ENCODE results near the gene CRY2. TPM values are rescaled to one million over a fixed set of nuclear protein-coding genes. Genes with fewer than 3 reads are reported as not detected.

The CRY2 gene
- total and polyA plus RNA-seq, 2 of the 8 experiments (the other 6 are each of a cell fraction or from before 2014, with no cell fraction given), result 8.0 to 9.4 TPM

GRCh38 chr11:45857961-45858474 lies 10.7 kb downstream of the CRY2 start:
- Histone ChIP-seq H2AK5ac (ENCODE audit: low read depth, low read length) (no peak overlapping the region), H4K91ac (replicated peaks; ENCODE audit: insufficient read length, low read length) (no peak overlapping the region), H3K23ac (ENCODE audit: insufficient read length) (no peak overlapping the region), H2AFZ (ENCODE audit: low read length) (no peak overlapping the region), H3K18ac (ENCODE audit: extremely low read depth, low read length) (peak overlapping the region; percentile 62), H3K9me3 (ENCODE audit: insufficient read depth in 2 of 2, low read depth in 1 of 2, low read length in 1 of 2) (no peaks in the 10 kb centered on the region), H2BK5ac (ENCODE audit: low read depth, low read length) (0 out of 2 replicates have a peak overlapping the region, but pooled peaks have one; percentile 2), H4K5ac (ENCODE audit: insufficient read length, low read depth, low read length) (no peak overlapping the region), H3K14ac (ENCODE audit: insufficient read length) (no peak overlapping the region), H3K9ac (replicated peaks in 1 of 4; ENCODE audit: extremely low read depth in 1 of 4, low read depth in 3 of 4, low read length in 3 of 4) (no peak overlapping the region; a peak in 1 of 7 replicates), H3K23me2 (ENCODE audit: low read depth, low read length) (no peaks in the 10 kb centered on the region), H3K4me3 (ENCODE audit: extremely low read depth in 1 of 4, insufficient read depth in 2 of 4, low read depth in 3 of 4, low read length in 4 of 4) (no peak overlapping the region), H2BK20ac (ENCODE audit: low read length) (no peak overlapping the region), H3K79me1 (ENCODE audit: low read depth, low read length) (peaks cover 2% of the 10 kb centered on the region; the same call in 1 of the 2 replicates), H3K27ac (ENCODE audit: low read depth, low read length) (peak overlapping the region; percentile 45; the same call in 1 of the 2 replicates), H3K36me3 (ENCODE audit: control insufficient read depth in 2 of 4, insufficient read depth in 4 of 4, low read length in 3 of 4) (peaks cover 3 to 21% (median 8%) of the 10 kb centered on the region in 4 experiments; a peak in 4 of 8 replicates), H2BK12ac (ENCODE audit: low read depth, low read length) (no peak overlapping the region), H2BK15ac (ENCODE audit: low read length) (0 out of 2 replicates have a peak overlapping the region, but pooled peaks have one; percentile 83), H3K4me1 (replicated peaks in 1 of 4; ENCODE audit: control insufficient read depth in 3 of 4, insufficient read depth in 4 of 4, low read length in 3 of 4) (peaks cover 14 to 37% (median 22%) of the 10 kb centered on the region in 4 experiments), H3K79me2 (ENCODE audit: control insufficient read depth in 1 of 2, insufficient read depth in 2 of 2, low read length in 2 of 2) (no peaks in the 10 kb centered on the region), H3K56ac (replicated peaks; ENCODE audit: insufficient read length, low read depth, low read length) (no peak overlapping the region), H3K27me3 (replicated peaks in 1 of 4; ENCODE audit: control insufficient read depth in 3 of 4, extremely low read depth in 1 of 4, insufficient read depth in 3 of 4, low read length in 3 of 4) (no peaks in the 10 kb centered on the region), H4K8ac (ENCODE audit: extremely low read depth, insufficient read depth, low read length) (no peak overlapping the region; the same call in 1 of the 2 replicates), H3K4me2 (ENCODE audit: insufficient read depth in 1 of 2, low read depth in 2 of 2, low read length in 2 of 2) (peak overlapping the region; percentile 30 to 48; a peak in 1 of 4 replicates), H4K20me1 (replicated peaks in 1 of 2; ENCODE audit: control insufficient read depth in 1 of 2, insufficient read depth in 2 of 2, low read length in 2 of 2) (peaks cover 0 to 6% of the 10 kb centered on the region in 2 experiments), H2BK120ac (replicated peaks; ENCODE audit: low read depth, low read length) (no peak overlapping the region), H3K4ac (replicated peaks; ENCODE audit: insufficient read length, low read depth, low read length) (no peak overlapping the region)
- WGBS, 2 experiments (ENCODE audit: extremely low coverage in 1 of 2, insufficient coverage in 1 of 2, insufficient read length in 1 of 2, insufficient replicate concordance in 2 of 2, low coverage in 1 of 2, low lambda C conversion rate in 2 of 2, missing lambda C conversion rate in 1 of 2), result 83% methylated on average over 2 of the region's 2 CpGs; no CpG with 5 or more reads in 1 of the 2 experiments
- FAIRE-seq, result no peak
- ChIA-PET POLR2A (ENCODE audit: partially characterized antibody) (no interaction called here), CTCF (ENCODE audit: partially characterized antibody) (interaction anchor here (0.6 to 8.6 kb wide), 6 partner anchors 13 to 339 kb away, joined by 3 to 90 read pairs (median 3); no protein-coding TSS in a partner anchor)
- no peak for TF ChIP-seq ATF3 (IDR thresholded peaks at IDR 0.05; ENCODE audit: insufficient read depth, low read depth, low read length)
- no peak for TF ChIP-seq TEAD4 (IDR thresholded peaks at IDR 0.05; ENCODE audit: low read depth, low read length)
- no peak for TF ChIP-seq SIN3A (conservative IDR thresholded peaks at IDR 0.05 in 1 of 2, IDR thresholded peaks at IDR 0.05 in 1 of 2; ENCODE audit: low read depth in 1 of 2, low read length in 2 of 2)
- TF ChIP-seq BACH1 (IDR thresholded peaks at IDR 0.05; ENCODE audit: low read length), result no peak
- no peak for TF ChIP-seq POLR2AphosphoS5 (IDR thresholded peaks at IDR 0.05; ENCODE audit: low read depth, low read length)
- TF ChIP-seq JUN (IDR thresholded peaks at IDR 0.05; ENCODE audit: low read depth, low read length), result no peak
- TF ChIP-seq CBX5 (IDR thresholded peaks at IDR 0.05; ENCODE audit: low read depth, low read length), result no peak
- no peak for DNase-seq (ENCODE audit: low read depth in 1 of 2, low spot score in 2 of 2)

All from H1 (cell line).